Left ventricle myocardium inferior (tissue), 1 donor: Measurements from ENCODE around the gene TOP3B. TPM values are rescaled to one million over a fixed set of nuclear protein-coding genes. Genes with fewer than 3 reads are reported as not detected.
A peak's percentile ranks its signal among the peaks of the same experiment; 100 is the strongest.

Experiments used
- DNase-seq: peaks from one replicate; pipeline ENCODE4 v3.0.0-alpha.2; 2020
- H3K27ac ChIP-seq: fragments of 200-600 bp; replicated peaks from 2 replicates; pipeline ENCODE4 v1.8.0; 2021
- H3K27me3 ChIP-seq: fragments of 200-600 bp; 2 replicates; pipeline ENCODE4 v1.8.0; 2021; ENCODE audit warnings: low read depth
- H3K36me3 ChIP-seq: fragments of 200-600 bp; 2 replicates; pipeline ENCODE4 v1.8.0; 2021
- H3K4me1 ChIP-seq: fragments of 200-600 bp; 2 replicates; pipeline ENCODE4 v1.8.0; 2021
- H3K4me3 ChIP-seq: fragments of 200-600 bp; 2 replicates; pipeline ENCODE4 v1.8.0; 2021; ENCODE audit warnings: mild to moderate bottlenecking, moderate library complexity
- H3K9me3 ChIP-seq: fragments of 200-600 bp; replicated peaks from 2 replicates; pipeline ENCODE4 v1.8.0; 2021
- CTCF ChIP-seq: fragments of 200-600 bp; IDR thresholded peaks from 2 replicates; pipeline ENCODE4 v1.8.0; 2021; ENCODE audit warnings: antibody characterized with exemption, mild to moderate bottlenecking, borderline replicate concordance
- intact Hi-C: fragments of 100-400 bp; cut with micrococcal nuclease; formaldehyde crosslinking; loops from one replicate; pipeline ENCODE4 v1.11.0; 2022
- total RNA-seq: library from RNA; stranded (reverse); fragmentation: NEBNext Ultra II Directional; extraction: Animal tissue kit (Norgen Biotek cat#: 25700); gene quantifications from one replicate; pipeline ENCODE4 v1.2.1, GENCODE V29; 2021
- donor health status: DM: no; HTN: yes; CAD: no; lungs with severe emphysema.

Gene TOP3B
- total RNA-seq, 1 donor from 2014 or later: 11.2 TPM

DNA sequence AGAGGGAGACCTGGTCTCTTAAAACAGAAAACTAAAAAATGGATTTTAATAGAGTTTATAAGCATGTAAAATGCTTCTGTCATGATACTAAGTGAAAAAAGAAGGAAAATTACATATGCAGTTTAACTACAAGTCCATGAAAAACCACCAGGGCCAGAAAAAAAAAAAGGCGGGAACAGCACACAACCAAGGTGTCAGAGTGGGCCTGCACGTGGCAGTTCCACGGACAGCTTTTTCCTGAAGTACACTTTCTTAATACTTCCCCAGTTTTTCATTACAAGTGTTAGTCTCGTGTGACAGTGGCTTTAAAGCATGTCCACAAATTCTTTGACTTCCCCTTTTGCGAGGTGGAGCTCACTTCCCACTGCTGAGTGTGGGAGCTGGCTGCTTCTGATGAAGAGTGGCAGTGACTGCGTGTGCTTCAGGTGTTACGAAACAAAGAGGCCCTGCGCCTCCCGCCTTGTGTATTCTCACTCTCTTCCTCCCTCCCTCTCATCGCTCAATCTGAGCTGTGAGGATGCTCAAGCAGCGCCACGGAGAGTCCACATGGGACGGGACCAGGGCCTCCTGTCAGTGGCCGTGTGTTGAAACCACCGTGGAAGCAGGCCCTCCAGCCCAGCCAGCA lies 46.3 kb downstream of the TOP3B start:
- no peak for TF ChIP-seq CTCF
- Histone ChIP-seq H3K4me1 (peaks cover 57% of the 10 kb centered on the region), H3K4me3 (peak overlapping the region; percentile 70), H3K36me3 (peaks cover 46% of the 10 kb centered on the region), H3K9me3 (no peaks in the 10 kb centered on the region), H3K27me3 (no peaks in the 10 kb centered on the region), H3K27ac (peak overlapping the region; percentile 98)
- DNase-seq: no peak
- intact Hi-C loops: loop anchor here (5.0 kb wide), 1 partner anchor 224 kb away; no protein-coding TSS in a partner anchor

GRCh38 chr22:21933910-21934309 lies 48.7 kb downstream of the TOP3B start:
- H3K27ac ChIP-seq: no peak overlapping the region
- intact Hi-C loops: no loop called here

GRCh38 chr22:21933413-21933812 lies 49.2 kb downstream of the TOP3B start:
- Histone ChIP-seq H3K27me3 (no peaks in the 10 kb centered on the region), H3K9me3 (no peaks in the 10 kb centered on the region), H3K27ac (no peak overlapping the region), H3K4me3 (no peak overlapping the region), H3K36me3 (peaks cover 75% of the 10 kb centered on the region), H3K4me1 (peaks cover 30% of the 10 kb centered on the region)
- no peak for DNase-seq
- intact Hi-C loops: no loop called here
- TF ChIP-seq CTCF: no peak

More at GRCh38 chr22:21933910-21934309, 48.7 kb downstream of the TOP3B start:
- no peaks in the 10 kb centered on the region for H3K9me3 ChIP-seq
- H3K27me3 ChIP-seq: no peaks in the 10 kb centered on the region
- H3K4me1 ChIP-seq: peaks cover 34% of the 10 kb centered on the region
- no peak for DNase-seq
- peaks cover 70% of the 10 kb centered on the region for H3K36me3 ChIP-seq
- no peak for TF ChIP-seq CTCF
- no peak overlapping the region for H3K4me3 ChIP-seq

DNA sequence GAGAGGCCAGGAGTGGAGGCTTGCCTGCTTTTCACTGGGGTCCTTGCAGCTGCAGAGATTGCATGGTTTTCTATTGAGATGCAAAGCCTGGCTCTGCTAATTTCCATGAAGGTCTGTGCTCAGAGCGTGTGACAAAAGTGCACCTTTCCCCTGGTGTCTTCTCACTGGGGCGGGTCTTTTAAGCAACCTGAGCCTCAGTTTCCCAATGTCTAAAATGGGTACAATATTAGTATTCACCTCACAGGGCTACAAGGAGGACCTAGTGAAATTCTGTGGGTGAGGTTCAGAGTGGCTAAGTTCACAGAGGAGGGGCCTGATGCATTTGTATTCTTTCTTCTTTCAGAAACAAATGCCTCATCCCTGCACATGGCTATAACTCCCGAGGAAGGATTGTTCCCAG lies 50.2 kb downstream of the TOP3B start:
- Histone ChIP-seq H3K27ac (no peak overlapping the region), H3K9me3 (no peaks in the 10 kb centered on the region), H3K27me3 (no peaks in the 10 kb centered on the region), H3K4me1 (peaks cover 31% of the 10 kb centered on the region), H3K36me3 (peaks cover 79% of the 10 kb centered on the region), H3K4me3 (no peak overlapping the region)
- DNase-seq: no peak
- TF ChIP-seq CTCF: no peak
- intact Hi-C loops: no loop called here

- Histone ChIP-seq H3K4me3 (no peak overlapping the region), H3K9me3 (no peaks in the 10 kb centered on the region), H3K4me1 (peaks cover 25% of the 10 kb centered on the region), H3K27ac (no peak overlapping the region), H3K36me3 (peaks cover 89% of the 10 kb centered on the region), H3K27me3 (no peaks in the 10 kb centered on the region)
- intact Hi-C loops: no loop called here
- no peak for DNase-seq
- TF ChIP-seq CTCF: no peak
These were observed 51.5 kb downstream of the TOP3B start for GRCh38 chr22:21931056-21931455.
